Stromal cell of bone marrow (primary cell): ENCODE results near the gene ARRDC5.
A peak's percentile ranks its signal among the peaks of the same experiment; 100 is the strongest.
"Not testable (repeated sequence)": the region's sequence is repeated elsewhere in the genome, so short reads cannot be mapped to it uniquely, and the experiment has no call there.

Experiments used
- DNase-seq: peaks from one replicate; pipeline ENCODE4 v3.0.0-alpha.2; 2012; ENCODE audit warnings: low read depth

Gene ARRDC5

DNA sequence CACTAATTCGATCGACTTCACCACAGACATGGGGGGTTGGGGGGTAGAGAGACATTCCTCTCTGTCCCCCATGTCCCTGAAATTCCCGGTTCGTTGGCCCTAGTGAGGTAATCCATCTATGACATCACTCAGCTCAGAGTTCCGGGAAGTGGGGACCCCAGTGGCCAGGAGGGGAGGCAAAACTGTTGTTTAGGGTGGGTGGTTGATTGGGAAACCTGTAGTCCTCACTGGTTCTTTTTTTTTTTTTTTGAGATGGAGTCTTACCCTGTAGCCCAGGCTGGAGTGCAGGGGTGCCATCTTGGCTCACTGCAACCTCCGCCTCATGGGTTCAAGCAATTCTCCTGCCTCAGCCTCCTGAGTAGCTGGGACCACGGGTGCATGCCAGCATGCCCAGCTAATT is at the start of gene ARRDC5:
Gene ARRDC5, minus strand, starts transcription at position 101 of the 400 bp plus-strand sequence. Its CDS starts 71 bp downstream, at position 30.
- DNase-seq: no peak

- no peak for DNase-seq
Measured at GRCh38 chr19:4951656-4952055, 49.0 kb upstream of the ARRDC5 start.

- not testable (repeated sequence) for DNase-seq
Measured at GRCh38 chr19:4950650-4951049, 48.0 kb upstream of the ARRDC5 start.

DNA sequence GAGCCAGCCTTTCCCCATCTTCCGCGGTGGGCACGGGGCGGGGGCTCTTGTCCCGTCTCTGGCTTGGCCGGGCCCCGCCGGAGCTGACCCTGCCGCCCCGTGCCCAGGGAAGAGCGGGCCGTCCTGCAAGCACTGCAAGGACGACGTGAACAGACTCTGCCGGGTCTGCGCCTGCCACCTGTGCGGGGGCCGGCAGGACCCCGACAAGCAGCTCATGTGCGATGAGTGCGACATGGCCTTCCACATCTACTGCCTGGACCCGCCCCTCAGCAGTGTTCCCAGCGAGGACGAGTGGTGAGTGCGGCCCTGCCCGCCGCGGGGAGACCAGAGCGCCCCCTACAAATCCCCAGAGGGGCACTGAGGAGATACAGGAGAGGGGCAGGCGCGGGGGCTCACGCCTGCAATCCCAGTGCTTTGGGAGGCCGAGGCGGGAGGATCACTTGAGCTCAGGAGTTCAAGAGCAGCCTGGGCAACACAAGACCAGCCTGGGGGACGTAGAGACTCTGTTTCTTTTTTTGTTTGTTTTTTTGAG is 39.0 kb upstream of the ARRDC5 start:
- DNase-seq: not testable (repeated sequence)

GRCh38 chr19:4939466-4939865 is 36.8 kb upstream of the ARRDC5 start:
- DNase-seq: no peak

- DNase-seq: not testable (repeated sequence)
Measured at GRCh38 chr19:4938461-4938860, 35.8 kb upstream of the ARRDC5 start.

DNA sequence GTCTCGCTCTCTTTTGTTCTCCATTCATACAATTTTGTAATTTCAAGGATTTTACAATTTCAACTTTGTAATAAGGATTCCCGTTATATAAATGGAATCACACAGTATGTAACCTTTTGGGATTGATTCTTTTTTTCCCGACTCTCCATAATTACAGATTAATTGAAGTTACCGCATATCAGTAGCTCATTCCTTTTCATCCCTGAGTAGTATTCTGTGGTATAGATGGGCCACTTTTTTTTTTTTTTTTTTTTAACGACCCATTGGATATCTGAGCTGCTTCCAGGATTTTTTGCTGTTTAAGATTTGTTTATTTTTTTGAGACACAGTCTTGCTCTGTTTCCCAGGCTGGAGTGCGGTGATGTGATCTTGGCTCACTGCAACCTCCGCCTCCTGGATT is 34.4 kb upstream of the ARRDC5 start:
- no peak for DNase-seq

DNA sequence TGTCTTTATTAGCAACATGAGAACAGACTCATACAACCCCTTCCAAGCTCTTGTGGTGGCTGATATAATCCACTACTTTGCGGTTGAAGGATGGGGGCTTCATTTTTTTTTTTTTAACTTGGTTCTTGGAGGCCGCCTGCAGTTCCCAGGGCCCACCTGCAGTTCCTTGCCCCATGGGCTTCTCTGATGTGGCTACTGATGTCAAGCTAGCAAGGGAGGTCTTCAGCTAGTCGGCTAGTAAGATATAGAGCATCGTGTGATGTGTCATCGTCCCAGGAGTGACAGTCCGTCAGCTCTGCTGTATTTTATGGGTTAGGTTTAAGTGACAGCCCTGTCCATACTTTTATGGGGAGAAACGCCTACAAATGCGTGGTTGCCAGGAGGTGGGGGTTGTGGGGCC is 32.7 kb upstream of the ARRDC5 start:
- DNase-seq: no peak

GRCh38 chr19:4933528-4933927 is 30.8 kb upstream of the ARRDC5 start:
- no peak for DNase-seq

DNA sequence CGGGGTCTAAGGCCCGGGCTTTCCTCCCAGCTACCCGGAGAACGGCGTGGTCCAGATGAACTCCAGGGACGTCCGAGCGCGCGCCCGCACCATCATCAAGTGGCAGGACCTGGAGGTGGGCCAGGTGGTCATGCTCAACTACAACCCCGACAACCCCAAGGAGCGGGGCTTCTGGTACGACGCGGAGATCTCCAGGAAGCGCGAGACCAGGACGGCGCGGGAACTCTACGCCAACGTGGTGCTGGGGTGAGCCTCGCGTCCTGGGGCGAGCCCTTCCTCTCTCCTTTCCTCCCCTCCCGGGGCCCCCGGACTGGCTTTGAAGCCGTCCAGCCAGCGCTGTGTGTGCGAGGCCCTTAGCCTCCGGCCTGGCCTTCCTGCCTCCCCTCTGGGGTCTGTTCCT is 30.0 kb upstream of the ARRDC5 start:
- no peak for DNase-seq

DNA sequence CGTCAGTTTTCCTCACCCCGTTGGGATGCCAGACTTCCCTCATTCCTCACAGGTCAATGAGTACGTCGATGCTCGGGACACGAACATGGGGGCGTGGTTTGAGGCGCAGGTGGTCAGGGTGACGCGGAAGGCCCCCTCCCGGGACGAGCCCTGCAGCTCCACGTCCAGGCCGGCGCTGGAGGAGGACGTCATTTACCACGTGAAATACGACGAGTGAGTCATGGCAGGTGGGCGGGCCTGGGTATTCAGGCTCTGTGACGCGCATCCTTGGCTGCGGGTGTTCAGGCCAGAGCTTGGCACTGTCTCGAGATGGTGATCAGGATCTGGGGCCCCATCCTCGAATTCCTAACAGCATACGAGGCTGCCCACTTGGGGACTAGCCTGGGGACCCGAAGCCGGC is 28.0 kb upstream of the ARRDC5 start:
- no peak for DNase-seq

- no peak for DNase-seq
Measured at GRCh38 chr19:4929186-4929585, 26.5 kb upstream of the ARRDC5 start.

DNA sequence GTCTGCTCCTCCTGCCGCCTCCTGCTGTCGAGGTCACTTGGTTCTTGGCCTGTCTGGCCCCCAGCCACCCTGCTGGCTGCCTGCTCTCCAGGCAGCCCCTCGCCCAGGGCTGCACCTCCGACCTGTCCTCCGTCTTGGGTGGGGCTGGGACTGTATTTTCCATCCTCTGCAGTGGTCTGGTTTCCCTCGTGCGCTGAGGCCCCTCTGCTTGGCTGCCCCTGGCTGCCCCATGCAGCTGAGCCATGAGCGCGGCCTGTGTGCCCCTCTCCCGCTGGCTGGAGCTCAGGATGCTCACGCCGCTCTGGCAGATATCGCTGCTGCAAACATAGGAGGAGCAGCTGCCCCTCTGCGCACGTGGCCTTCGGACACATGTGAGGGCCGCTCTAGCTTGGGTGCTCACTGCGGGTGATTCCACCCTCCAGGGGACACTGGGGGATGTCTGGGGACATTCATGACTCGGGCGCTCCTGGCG is 20.6 kb upstream of the ARRDC5 start:
- DNase-seq: no peak

GRCh38 chr19:4922530-4923275 is 20.0 kb upstream of the ARRDC5 start:
- DNase-seq: no peak

DNA sequence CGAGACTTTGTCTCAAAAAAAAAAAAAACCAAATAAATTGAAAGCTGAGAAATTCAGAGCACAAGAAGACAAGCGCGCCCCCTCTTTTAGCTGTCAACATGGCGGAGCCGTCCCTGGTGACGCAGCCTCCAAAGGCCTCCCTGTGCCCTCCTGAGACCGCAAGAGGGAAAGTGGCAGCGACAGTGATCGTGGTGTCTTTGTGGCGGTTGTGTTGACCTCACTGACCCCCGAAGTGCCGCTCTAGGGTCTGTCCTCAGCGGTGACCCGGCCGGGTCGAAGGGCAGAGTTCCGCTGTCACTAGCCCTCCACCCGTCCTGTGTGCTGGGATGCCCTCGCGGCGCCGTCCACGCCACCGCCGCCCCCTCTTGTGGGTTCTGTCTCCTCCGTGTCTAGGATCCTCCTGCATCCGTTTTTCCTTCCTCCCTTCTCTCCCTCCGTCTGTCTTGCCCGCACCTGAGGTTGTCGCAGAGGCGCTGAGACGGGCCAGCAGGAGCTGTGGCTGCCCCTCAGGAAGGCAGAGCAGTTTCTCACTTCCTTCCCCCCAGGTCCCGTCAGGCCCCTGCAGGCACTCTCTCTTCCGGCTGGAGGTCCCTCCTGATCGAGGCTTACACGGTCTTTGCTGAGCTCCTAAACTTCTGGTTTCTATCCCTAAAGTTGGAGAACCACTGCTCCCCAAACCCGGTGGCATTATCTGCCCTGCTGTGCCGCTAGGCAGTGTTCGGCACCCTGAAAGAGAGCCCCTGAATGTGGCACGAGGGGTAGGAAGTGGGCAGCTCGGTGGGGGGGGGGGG is 13.8 kb upstream of the ARRDC5 start:
- DNase-seq: no peak

DNA sequence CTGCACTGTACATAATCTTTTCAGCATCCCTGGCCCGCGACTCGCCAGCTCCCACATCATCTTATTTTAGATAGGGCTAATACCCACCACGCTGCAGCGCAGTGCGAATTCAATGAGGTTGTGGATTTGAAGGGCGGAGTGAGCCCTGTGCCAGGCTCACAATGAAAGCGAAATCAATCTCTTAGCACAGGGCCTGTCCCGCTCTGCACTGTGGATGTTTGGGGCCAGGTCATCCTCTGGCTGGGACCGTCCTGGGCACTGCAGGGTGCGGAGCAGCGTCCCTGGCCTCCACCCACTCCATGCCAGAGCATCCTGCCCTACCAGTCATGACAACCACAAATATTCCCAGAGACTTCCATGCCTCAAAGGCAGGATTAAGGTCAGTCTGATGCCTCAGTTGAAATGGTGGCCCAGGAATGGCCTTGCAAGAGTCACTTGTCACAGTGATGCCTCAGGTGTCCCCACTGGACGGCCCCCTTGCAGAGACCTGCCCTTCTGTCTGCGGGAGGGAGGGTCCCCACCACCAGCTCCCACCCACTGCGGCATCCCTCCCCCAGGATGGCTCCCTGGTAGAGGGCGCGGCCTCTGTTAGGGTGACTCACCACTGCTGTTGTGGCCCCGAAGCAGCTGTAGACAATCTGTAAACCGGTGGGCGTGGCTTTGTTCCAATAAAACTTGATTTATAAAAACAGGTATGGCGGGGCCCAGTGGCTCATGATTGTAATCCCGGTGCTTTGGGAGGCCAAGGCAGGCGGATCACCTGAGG is 12.2 kb upstream of the ARRDC5 start:
- DNase-seq: no peak

DNA sequence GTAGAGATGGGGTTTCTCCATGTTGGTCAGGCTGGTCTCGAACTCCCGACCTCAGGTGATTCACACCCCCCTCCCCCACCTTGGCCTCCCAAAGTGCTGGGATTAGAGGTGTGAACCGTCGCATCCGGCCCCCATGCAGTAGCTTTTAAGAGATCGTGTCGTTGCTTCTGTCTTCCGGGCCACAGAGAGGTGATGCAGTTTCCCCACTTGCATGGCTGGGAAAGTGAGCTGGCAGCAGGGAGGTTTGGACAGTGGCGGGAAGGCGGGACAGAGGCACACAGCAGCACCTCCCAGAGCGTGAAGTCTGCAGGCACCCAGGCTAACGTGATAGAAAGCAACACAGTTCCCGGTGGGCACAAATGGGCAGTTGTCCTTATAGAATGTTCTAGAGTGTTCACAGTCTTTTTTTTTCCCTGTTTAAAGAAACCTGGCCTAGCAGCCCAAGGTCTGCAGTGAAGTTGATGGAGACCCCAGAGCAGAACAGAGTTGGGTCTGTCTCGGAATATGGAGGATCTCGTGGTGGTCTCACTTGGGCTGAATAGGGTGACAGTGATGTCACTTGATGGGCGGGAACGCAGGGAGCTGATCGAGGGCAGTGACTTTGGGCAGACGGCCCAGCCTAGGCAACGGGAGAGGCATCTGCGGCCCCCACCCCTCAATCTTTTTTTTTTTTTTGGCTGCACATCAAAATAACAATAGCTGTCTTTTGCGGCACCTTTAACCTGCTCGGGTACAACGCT is 11.5 kb upstream of the ARRDC5 start:
- no peak for DNase-seq

DNA sequence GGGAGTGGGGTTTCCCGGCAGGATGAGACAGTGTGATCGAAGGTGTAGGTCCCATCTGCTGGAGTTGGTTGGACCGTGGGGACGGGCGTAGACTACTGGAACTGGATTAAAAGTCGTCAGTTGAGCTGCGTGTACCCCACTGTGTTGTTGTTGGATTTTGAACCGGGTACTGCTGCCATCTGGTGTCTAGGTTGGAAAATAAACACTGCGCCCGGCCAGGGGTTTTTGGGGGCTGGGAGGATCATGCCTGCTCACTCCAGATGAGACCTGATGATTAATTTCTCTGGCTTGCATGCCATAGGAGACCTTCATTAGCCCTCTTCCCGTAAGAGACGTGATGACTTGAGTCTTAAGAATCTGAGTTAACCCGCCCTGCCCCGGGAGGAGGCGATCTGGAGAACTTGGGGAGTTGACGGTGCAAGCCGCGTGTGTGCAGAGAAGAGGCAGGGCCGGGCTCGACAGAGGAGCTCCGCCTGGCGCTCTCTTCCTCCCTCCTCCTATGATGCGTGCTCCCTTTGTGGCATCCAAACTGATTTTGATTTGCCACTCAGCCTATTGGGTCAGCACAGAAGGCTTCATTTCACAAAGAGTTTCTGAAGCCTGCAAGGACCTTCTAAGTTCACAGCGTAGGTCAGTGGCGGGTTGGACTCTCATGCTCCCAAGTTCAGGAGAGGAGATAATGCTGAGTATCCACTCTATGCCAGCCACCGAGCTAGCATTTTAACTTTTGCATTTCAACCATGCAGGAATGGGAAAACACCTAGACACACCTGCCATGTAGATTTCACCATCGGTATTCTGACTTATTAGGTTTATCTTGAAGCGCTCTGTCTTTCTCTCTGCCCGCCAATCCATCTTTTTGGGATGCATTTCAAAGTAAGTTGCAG is 9.3 kb upstream of the ARRDC5 start:
- peak; percentile 100 for DNase-seq

DNA sequence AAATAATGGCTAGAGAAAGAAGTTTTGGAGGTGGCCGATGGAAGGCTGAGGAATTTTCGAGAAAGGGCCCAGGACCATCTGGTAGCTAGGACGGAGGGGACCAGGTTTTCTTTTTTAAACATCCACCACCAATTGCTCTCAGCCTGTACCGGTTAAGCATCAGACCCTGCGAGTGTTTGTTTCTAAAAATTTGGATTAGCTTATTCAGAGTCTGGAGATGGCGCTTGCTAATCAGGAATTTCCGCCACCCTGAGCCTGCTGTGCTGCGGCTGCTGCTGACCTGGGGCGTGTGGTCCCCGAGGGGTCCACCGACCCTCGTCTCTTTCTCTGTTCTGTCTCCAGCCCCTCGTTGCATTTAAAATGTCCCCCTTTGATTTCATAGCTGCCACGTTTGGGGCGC is 8.6 kb upstream of the ARRDC5 start:
- no peak for DNase-seq

GRCh38 chr19:4910594-4911281 is 8.0 kb upstream of the ARRDC5 start:
- no peak for DNase-seq
